ENCODE results near the gene PRPF6.

DNA sequence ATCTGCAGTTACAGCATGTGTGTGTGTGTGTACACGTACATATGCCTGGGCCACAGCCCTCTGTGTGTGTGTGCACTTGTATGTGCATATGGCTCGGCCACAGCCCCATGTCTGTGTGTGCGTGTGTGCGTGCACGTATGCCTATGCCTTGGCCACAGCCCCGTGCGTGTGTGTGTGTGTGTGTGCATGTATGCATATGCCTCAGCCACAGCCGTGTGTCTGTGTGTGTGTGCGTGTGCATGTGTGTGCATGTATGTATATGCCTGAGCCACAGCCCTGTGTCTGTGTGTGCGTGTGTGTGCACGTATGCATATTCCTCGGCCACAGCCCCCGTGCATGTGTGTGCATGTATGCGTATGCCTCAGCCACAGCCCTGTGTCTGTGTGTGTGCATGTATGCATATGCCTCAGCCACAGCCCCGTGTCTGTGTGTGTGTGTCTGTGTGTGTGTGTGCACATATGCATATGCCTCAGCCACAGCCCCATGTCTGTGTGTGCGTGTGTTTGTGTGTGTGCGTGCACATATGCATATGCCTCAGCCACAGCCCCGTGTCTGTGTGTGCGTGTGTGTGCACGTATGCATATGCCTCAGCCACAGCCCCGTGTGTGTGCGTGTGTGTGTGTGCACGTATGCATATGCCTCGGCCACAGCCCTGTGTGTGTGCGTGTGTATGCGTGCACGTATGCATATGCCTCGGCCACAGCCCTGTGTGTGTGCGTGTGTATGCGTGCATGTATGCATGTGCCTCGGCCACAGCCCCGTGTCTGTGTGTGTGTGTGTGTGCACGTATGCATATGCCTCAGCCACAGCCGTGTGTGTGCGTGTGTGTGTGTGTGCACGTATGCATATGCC is 40.4 kb downstream of the PRPF6 start:
- no peak for TF ChIP-seq EZH2 (IDR thresholded peaks at IDR 0.05; ENCODE audit: borderline replicate concordance, insufficient read depth, low read depth, low read length, poor library complexity, severe bottlenecking)
- TF ChIP-seq, protein P1, sequence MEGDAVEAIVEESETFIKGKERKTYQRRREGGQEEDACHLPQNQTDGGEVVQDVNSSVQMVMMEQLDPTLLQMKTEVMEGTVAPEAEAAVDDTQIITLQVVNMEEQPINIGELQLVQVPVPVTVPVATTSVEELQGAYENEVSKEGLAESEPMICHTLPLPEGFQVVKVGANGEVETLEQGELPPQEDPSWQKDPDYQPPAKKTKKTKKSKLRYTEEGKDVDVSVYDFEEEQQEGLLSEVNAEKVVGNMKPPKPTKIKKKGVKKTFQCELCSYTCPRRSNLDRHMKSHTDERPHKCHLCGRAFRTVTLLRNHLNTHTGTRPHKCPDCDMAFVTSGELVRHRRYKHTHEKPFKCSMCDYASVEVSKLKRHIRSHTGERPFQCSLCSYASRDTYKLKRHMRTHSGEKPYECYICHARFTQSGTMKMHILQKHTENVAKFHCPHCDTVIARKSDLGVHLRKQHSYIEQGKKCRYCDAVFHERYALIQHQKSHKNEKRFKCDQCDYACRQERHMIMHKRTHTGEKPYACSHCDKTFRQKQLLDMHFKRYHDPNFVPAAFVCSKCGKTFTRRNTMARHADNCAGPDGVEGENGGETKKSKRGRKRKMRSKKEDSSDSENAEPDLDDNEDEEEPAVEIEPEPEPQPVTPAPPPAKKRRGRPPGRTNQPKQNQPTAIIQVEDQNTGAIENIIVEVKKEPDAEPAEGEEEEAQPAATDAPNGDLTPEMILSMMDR (IDR thresholded peaks at IDR 0.05) = no peak
